Measurements from ENCODE around the gene TSR3. TPM values are rescaled to one million over a fixed set of nuclear protein-coding genes. Genes with fewer than 3 reads are reported as not detected.

TSR3 gene
- total and polyA plus RNA-seq, 2 of the 13 experiments (the other 11 are each of a cell fraction or from before 2014, with no cell fraction given) = 24.2 to 51.0 TPM

- FAIRE-seq = no peak
- WGBS (ENCODE audit: low lambda C conversion rate) = 97% methylated on average over 20 of the region's 27 CpGs
- H4K20me1 ChIP-seq (ENCODE audit: insufficient read depth, low read length) = peaks cover 2% of the 10 kb centered on the region; the same call in 1 of the 2 replicates
- ATAC-seq = no peak
- H3K27me3 ChIP-seq (ENCODE audit: control insufficient read depth in 1 of 2, insufficient read depth in 2 of 2, low read length in 2 of 2) = no peaks in the 10 kb centered on the region
- H3K27ac ChIP-seq (ENCODE audit: extremely low read length, insufficient read depth, low read length) = no peak overlapping the region
- intact Hi-C loops (cut with micrococcal nuclease; ENCODE audit: unreplicated experiment) (no loop called here), in situ Hi-C loops (cut with HindIII; ENCODE audit: extremely low pct_ligation_motif_present, low pct_unique_long_range_greater_than_20kb) (no loop called here)
- no peak overlapping the region for H3K4me3 ChIP-seq (replicated peaks in 1 of 3; ENCODE audit: insufficient read depth in 1 of 3, low read depth in 2 of 3, low read length in 3 of 3)
- no peaks in the 10 kb centered on the region for H3K9me3 ChIP-seq (ENCODE audit: low read length)
- H3K4me1 ChIP-seq (ENCODE audit: insufficient read depth, low read length) = no peaks in the 10 kb centered on the region
- BruUV-seq (replicated peaks) = no TSS peak
- no peak for DNase-seq (ENCODE audit: low spot score)
- H3K4me2 ChIP-seq (ENCODE audit: low read depth, low read length) = no peak overlapping the region
- no peak overlapping the region for H3K9ac ChIP-seq (ENCODE audit: insufficient read depth, low read depth, low read length)
- no peak overlapping the region for H2AFZ ChIP-seq (ENCODE audit: low read length)
- POLR2A ChIA-PET = no interaction called here
- peaks cover 2% of the 10 kb centered on the region for H3K79me2 ChIP-seq (ENCODE audit: insufficient read depth, low read length)
- H3K36me3 ChIP-seq (replicated peaks in 1 of 2; ENCODE audit: control insufficient read depth in 1 of 2, insufficient read depth in 2 of 2, low read length in 2 of 2) = peaks cover 16 to 34% of the 10 kb centered on the region in 2 experiments
- CTCF ChIA-PET (ENCODE audit: low intra/inter-chr PET ratio, low total read pairs) = no interaction called here
- TF ChIP-seq RARG (CRISPR knock-in tag; IDR thresholded peaks at IDR 0.05; ENCODE audit: low read depth) (no peak), TSC22D2 (CRISPR knock-in tag; IDR thresholded peaks at IDR 0.05; ENCODE audit: borderline replicate concordance) (no peak), ZNF138 (CRISPR knock-in tag; IDR thresholded peaks at IDR 0.05; ENCODE audit: low read depth) (no peak), TOPORS (CRISPR knock-in tag; IDR thresholded peaks at IDR 0.05) (no peak), HOXA3 (CRISPR knock-in tag; IDR thresholded peaks at IDR 0.05) (no peak), KIAA2018 (CRISPR knock-in tag; IDR thresholded peaks at IDR 0.05; ENCODE audit: borderline replicate concordance) (no peak), GMEB1 (CRISPR knock-in tag; IDR thresholded peaks at IDR 0.05; ENCODE audit: borderline replicate concordance) (no peak)
- TF ChIP-seq, protein P1, sequence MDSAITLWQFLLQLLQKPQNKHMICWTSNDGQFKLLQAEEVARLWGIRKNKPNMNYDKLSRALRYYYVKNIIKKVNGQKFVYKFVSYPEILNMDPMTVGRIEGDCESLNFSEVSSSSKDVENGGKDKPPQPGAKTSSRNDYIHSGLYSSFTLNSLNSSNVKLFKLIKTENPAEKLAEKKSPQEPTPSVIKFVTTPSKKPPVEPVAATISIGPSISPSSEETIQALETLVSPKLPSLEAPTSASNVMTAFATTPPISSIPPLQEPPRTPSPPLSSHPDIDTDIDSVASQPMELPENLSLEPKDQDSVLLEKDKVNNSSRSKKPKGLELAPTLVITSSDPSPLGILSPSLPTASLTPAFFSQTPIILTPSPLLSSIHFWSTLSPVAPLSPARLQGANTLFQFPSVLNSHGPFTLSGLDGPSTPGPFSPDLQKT (CRISPR knock-in tag; IDR thresholded peaks at IDR 0.05; ENCODE audit: borderline replicate concordance) = no peak
- TF ChIP-seq, protein P2, sequence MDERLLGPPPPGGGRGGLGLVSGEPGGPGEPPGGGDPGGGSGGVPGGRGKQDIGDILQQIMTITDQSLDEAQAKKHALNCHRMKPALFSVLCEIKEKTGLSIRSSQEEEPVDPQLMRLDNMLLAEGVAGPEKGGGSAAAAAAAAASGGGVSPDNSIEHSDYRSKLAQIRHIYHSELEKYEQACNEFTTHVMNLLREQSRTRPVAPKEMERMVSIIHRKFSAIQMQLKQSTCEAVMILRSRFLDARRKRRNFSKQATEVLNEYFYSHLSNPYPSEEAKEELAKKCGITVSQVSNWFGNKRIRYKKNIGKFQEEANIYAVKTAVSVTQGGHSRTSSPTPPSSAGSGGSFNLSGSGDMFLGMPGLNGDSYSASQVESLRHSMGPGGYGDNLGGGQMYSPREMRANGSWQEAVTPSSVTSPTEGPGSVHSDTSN (CRISPR knock-in tag; IDR thresholded peaks at IDR 0.05) = no peak
- TF ChIP-seq, protein P3, sequence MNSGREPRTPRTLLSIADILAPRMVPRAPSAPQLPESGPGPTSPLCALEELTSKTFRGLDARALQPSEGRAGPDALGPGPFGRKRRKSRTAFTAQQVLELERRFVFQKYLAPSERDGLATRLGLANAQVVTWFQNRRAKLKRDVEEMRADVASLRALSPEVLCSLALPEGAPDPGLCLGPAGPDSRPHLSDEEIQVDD (CRISPR knock-in tag; IDR thresholded peaks at IDR 0.05; ENCODE audit: borderline replicate concordance) = no peak
These were observed 16.0 kb upstream of the TSR3 start for GRCh38 chr16:1367486-1368174.
